Hippocampal formation (tissue), 2 donors: Measurements from ENCODE around the gene GLOD5.
A peak's percentile ranks its signal among the peaks of the same experiment; 100 is the strongest.
"Not testable (repeated sequence)": the region's sequence is repeated elsewhere in the genome, so short reads cannot be mapped to it uniquely, and the experiment has no call there.

ENCODE experiments used
- DNase-seq, 2 donors: peaks; one replicate each; lab custom pipeline; 2025; lab: John Stamatoyannopoulos, UW

Gene GLOD5

GRCh38 chrX:48793935-48794334, 32.4 kb downstream of the GLOD5 start:
- no peak for DNase-seq

GRCh38 chrX:48794340-48794910, 32.9 kb downstream of the GLOD5 start:
- no peak for DNase-seq

- DNase-seq, result no peak
Observed at GRCh38 chrX:48794911-48795515, 33.5 kb downstream of the GLOD5 start.

GRCh38 chrX:48798318-48798717, 36.8 kb downstream of the GLOD5 start:
- no peak for DNase-seq

- no peak for DNase-seq
Observed at GRCh38 chrX:48800574-48801279, 39.2 kb downstream of the GLOD5 start.

- peak; percentile 93 to 94 for DNase-seq
Observed at GRCh38 chrX:48801280-48802088, 39.9 kb downstream of the GLOD5 start, which contains the start of gene HDAC6. Gene HDAC6, plus strand, starts transcription at chrX:48802067. Its CDS starts 626 bp downstream, at chrX:48802693.

- no peak for DNase-seq
Observed at GRCh38 chrX:48802089-48802904, 40.8 kb downstream of the GLOD5 start.

- no peak for DNase-seq
Observed at GRCh38 chrX:48802905-48803200, 41.3 kb downstream of the GLOD5 start.

- no peak for DNase-seq
Observed at GRCh38 chrX:48806081-48806480, 44.5 kb downstream of the GLOD5 start.

- DNase-seq, result no peak
Observed at GRCh38 chrX:48813644-48814043, 52.1 kb downstream of the GLOD5 start.

GRCh38 chrX:48814722-48815121, 53.2 kb downstream of the GLOD5 start:
- DNase-seq, result no peak

- DNase-seq, result no peak
Observed at GRCh38 chrX:48815266-48815665, 53.7 kb downstream of the GLOD5 start.

GRCh38 chrX:48816014-48816810, 54.7 kb downstream of the GLOD5 start:
- DNase-seq, result no peak

- DNase-seq, result no peak
Observed at GRCh38 chrX:48818098-48818497, 56.6 kb downstream of the GLOD5 start.

- no peak for DNase-seq
Observed at GRCh38 chrX:48818866-48819265, 57.3 kb downstream of the GLOD5 start.

GRCh38 chrX:48819394-48819793, 57.8 kb downstream of the GLOD5 start:
- not testable (repeated sequence) for DNase-seq

GRCh38 chrX:48823053-48823452, 61.5 kb downstream of the GLOD5 start:
- no peak for DNase-seq
